ENCODE measurements around the gene HECW1. TPM values are rescaled to one million over a fixed set of nuclear protein-coding genes. Genes with fewer than 3 reads are reported as not detected.

HECW1 gene
- total RNA-seq, 1 donor from 2014 or later = 0.15 TPM

- Mint-ChIP-seq H3K36me3 (ENCODE audit: low read depth, unreplicated experiment) (peaks cover 6% of the 10 kb centered on the region), H3K27ac (ENCODE audit: unreplicated experiment) (no peak overlapping the region), H3K27me3 (ENCODE audit: unreplicated experiment) (no peaks in the 10 kb centered on the region), H3K9me3 (ENCODE audit: unreplicated experiment) (peaks cover 6% of the 10 kb centered on the region), H3K4me1 (ENCODE audit: unreplicated experiment) (no peaks in the 10 kb centered on the region), H3K4me3 (ENCODE audit: unreplicated experiment) (no peak overlapping the region)
- DNase-seq (ENCODE audit: low spot score) = no peak
- TF ChIP-seq, protein P1, sequence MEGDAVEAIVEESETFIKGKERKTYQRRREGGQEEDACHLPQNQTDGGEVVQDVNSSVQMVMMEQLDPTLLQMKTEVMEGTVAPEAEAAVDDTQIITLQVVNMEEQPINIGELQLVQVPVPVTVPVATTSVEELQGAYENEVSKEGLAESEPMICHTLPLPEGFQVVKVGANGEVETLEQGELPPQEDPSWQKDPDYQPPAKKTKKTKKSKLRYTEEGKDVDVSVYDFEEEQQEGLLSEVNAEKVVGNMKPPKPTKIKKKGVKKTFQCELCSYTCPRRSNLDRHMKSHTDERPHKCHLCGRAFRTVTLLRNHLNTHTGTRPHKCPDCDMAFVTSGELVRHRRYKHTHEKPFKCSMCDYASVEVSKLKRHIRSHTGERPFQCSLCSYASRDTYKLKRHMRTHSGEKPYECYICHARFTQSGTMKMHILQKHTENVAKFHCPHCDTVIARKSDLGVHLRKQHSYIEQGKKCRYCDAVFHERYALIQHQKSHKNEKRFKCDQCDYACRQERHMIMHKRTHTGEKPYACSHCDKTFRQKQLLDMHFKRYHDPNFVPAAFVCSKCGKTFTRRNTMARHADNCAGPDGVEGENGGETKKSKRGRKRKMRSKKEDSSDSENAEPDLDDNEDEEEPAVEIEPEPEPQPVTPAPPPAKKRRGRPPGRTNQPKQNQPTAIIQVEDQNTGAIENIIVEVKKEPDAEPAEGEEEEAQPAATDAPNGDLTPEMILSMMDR (IDR thresholded peaks at IDR 0.05; ENCODE audit: unreplicated experiment) = no peak
These were observed 275.5 kb downstream of the HECW1 start for GRCh38 chr7:43387932-43388331.

- no peak overlapping the region for H3K27ac Mint-ChIP-seq (ENCODE audit: unreplicated experiment)
- peaks cover 6% of the 10 kb centered on the region for H3K9me3 Mint-ChIP-seq (ENCODE audit: unreplicated experiment)
- no peak overlapping the region for H3K4me3 Mint-ChIP-seq (ENCODE audit: unreplicated experiment)
- no peaks in the 10 kb centered on the region for H3K4me1 Mint-ChIP-seq (ENCODE audit: unreplicated experiment)
- H3K36me3 Mint-ChIP-seq (ENCODE audit: low read depth, unreplicated experiment) = peaks cover 6% of the 10 kb centered on the region
- TF ChIP-seq, protein P1 (IDR thresholded peaks at IDR 0.05; ENCODE audit: unreplicated experiment) = no peak
- H3K27me3 Mint-ChIP-seq (ENCODE audit: unreplicated experiment) = no peaks in the 10 kb centered on the region
- no peak for DNase-seq (ENCODE audit: low spot score)
These were observed 278.1 kb downstream of the HECW1 start for GRCh38 chr7:43390576-43390975.

DNA sequence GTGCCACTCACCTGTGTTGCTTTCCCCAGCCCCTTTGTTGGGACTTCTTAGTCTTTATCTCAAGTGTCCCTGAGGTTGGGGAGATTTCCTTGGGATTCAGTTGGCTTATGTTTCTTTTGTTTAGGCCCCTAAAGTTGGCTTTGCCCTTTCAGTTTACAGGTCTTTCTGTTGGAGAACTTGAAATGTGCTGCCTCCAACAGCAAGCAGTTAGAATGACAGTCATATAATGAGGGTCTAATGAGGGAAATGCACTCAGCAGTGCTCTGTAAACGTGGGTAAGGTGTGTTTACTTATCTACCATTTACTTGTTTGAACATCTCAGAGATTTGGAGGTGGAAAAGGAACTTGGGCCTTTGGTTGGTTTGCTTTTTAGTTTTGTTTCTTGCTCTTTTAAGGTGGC is 279.1 kb downstream of the HECW1 start:
- H3K27ac Mint-ChIP-seq (ENCODE audit: unreplicated experiment) = no peak overlapping the region
- H3K36me3 Mint-ChIP-seq (ENCODE audit: low read depth, unreplicated experiment) = no peaks in the 10 kb centered on the region
- H3K4me1 Mint-ChIP-seq (ENCODE audit: unreplicated experiment) = no peaks in the 10 kb centered on the region
- H3K9me3 Mint-ChIP-seq (ENCODE audit: unreplicated experiment) = no peaks in the 10 kb centered on the region
- TF ChIP-seq, protein P1 (IDR thresholded peaks at IDR 0.05; ENCODE audit: unreplicated experiment) = no peak
- no peak overlapping the region for H3K4me3 Mint-ChIP-seq (ENCODE audit: unreplicated experiment)
- H3K27me3 Mint-ChIP-seq (ENCODE audit: unreplicated experiment) = no peaks in the 10 kb centered on the region
- no peak for DNase-seq (ENCODE audit: low spot score)

DNA sequence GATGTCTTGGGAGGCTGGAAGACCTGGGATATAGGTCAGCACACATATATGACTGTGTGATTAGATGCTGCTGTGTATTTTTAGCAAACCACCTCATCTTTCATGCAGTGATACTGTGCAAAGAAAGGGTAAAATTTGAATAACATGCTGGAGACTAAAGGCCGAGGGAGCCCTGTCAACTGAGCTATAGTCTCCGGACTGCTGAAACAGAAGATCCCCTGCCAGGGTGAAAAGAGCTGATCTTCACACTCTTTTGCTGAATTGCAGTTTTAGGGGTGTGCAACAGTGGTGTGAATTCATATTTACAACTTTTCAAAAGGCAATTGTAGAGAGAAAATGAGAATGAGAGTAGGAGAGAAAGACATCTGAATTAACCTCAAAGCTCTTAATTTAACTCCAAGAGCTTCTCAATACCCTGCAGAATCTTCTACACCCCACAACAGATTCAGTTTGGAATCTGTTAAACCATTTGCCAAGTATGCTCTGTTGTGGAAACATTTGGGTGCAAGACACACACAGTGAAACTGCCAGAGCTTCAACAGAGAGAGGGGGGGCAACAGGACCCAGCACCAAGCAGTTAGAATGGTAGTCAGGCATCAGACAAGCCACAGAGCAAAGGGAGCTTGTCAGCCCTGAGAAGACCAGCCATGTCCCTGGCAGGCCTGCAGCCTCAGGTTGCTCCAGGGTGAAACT is 280.3 kb downstream of the HECW1 start:
- H3K9me3 Mint-ChIP-seq (ENCODE audit: unreplicated experiment) = no peaks in the 10 kb centered on the region
- H3K4me3 Mint-ChIP-seq (ENCODE audit: unreplicated experiment) = no peak overlapping the region
- H3K27ac Mint-ChIP-seq (ENCODE audit: unreplicated experiment) = no peak overlapping the region
- no peaks in the 10 kb centered on the region for H3K36me3 Mint-ChIP-seq (ENCODE audit: low read depth, unreplicated experiment)
- TF ChIP-seq, protein P1 (IDR thresholded peaks at IDR 0.05; ENCODE audit: unreplicated experiment) = no peak
- H3K27me3 Mint-ChIP-seq (ENCODE audit: unreplicated experiment) = no peaks in the 10 kb centered on the region
- no peaks in the 10 kb centered on the region for H3K4me1 Mint-ChIP-seq (ENCODE audit: unreplicated experiment)
- DNase-seq (ENCODE audit: low spot score) = no peak

GRCh38 chr7:43394441-43395130 is 282.1 kb downstream of the HECW1 start:
- TF ChIP-seq, protein P1 (IDR thresholded peaks at IDR 0.05; ENCODE audit: unreplicated experiment) = no peak
- no peak for DNase-seq (ENCODE audit: low spot score)
- H3K4me3 Mint-ChIP-seq (ENCODE audit: unreplicated experiment) = no peak overlapping the region
- H3K27me3 Mint-ChIP-seq (ENCODE audit: unreplicated experiment) = peaks cover 2% of the 10 kb centered on the region
- no peak overlapping the region for H3K27ac Mint-ChIP-seq (ENCODE audit: unreplicated experiment)
- no peaks in the 10 kb centered on the region for H3K4me1 Mint-ChIP-seq (ENCODE audit: unreplicated experiment)
- no peaks in the 10 kb centered on the region for H3K36me3 Mint-ChIP-seq (ENCODE audit: low read depth, unreplicated experiment)
- H3K9me3 Mint-ChIP-seq (ENCODE audit: unreplicated experiment) = no peaks in the 10 kb centered on the region
